HUES6 (cell line): ENCODE data around the gene RHCE.
"Not testable (repeated sequence)": the region's sequence is repeated elsewhere in the genome, so short reads cannot be mapped to it uniquely, and the experiment has no call there.

ENCODE experiments used
- H3K27ac ChIP-seq: 2 replicates; pipeline ENCODE4 v1.7.0; 2013; ENCODE audit warnings: low read depth, mild to moderate bottlenecking, low read length, inconsistent platforms
- H3K27me3 ChIP-seq: 2 replicates; pipeline ENCODE4 v1.6.1; 2013; ENCODE audit warnings: low read length; ENCODE audit not compliant: control insufficient read depth, insufficient read depth
- H3K36me3 ChIP-seq: 2 replicates; pipeline ENCODE4 v1.6.1; 2013; ENCODE audit warnings: low read length; ENCODE audit not compliant: control insufficient read depth, insufficient read depth
- H3K4me1 ChIP-seq: 2 replicates; pipeline ENCODE4 v1.6.1; 2013; ENCODE audit warnings: low read length; ENCODE audit not compliant: control insufficient read depth, insufficient read depth
- H3K4me3 ChIP-seq: 2 replicates; pipeline ENCODE4 v1.5.1; 2013; ENCODE audit warnings: low read depth, low read length
- H3K9ac ChIP-seq: one replicate; pipeline ENCODE4 v1.6.1; 2013; ENCODE audit warnings: mild to moderate bottlenecking, low read length
- H3K9me3 ChIP-seq: 2 replicates; pipeline ENCODE4 v1.6.1; 2013; ENCODE audit warnings: low read depth, low read length; ENCODE audit not compliant: control insufficient read depth, insufficient read depth

Gene RHCE

GRCh38 chr1:25420715-25421114 lies at the start of gene RHCE:
Gene RHCE, minus strand, starts transcription at chr1:25420825. Its CDS starts 39 bp downstream, at chr1:25420786.
- H3K27me3 ChIP-seq, H3K27ac ChIP-seq, H3K4me1 ChIP-seq, H3K9ac ChIP-seq, H3K9me3 ChIP-seq, H3K4me3 ChIP-seq, H3K36me3 ChIP-seq: not testable (repeated sequence)

DNA sequence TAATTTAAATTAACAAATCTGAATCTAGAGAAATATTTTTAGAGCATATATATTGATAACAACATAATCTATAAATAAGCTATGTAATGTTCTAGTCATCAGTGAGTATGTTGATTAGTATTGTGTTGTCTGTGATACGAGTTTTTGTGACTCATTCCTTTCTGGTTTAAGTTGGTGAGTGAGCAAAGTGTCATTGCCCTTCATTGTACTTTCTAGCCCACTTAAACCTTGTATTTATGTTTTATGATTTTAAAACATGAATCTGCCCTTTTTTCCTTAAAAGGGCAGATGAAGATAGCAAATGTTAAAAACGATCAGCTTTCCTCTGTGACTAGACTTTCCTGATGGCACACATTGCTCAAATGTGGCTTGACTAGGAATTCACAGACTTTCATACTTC lies 48.6 kb upstream of the RHCE start:
- Histone ChIP-seq H3K9me3 (no peaks in the 10 kb centered on the region), H3K27me3 (no peaks in the 10 kb centered on the region), H3K9ac (no peak overlapping the region), H3K4me1 (no peaks in the 10 kb centered on the region), H3K36me3 (no peaks in the 10 kb centered on the region), H3K4me3 (no peak overlapping the region), H3K27ac (no peak overlapping the region)

GRCh38 chr1:25468033-25468432 lies 47.4 kb upstream of the RHCE start:
- no peaks in the 10 kb centered on the region for H3K9me3 ChIP-seq
- H3K27me3 ChIP-seq = no peaks in the 10 kb centered on the region
- no peaks in the 10 kb centered on the region for H3K4me1 ChIP-seq
- no peak overlapping the region for H3K4me3 ChIP-seq
- no peak overlapping the region for H3K9ac ChIP-seq
- H3K36me3 ChIP-seq = no peaks in the 10 kb centered on the region
- no peak overlapping the region; the same call in 1 of the 2 replicates for H3K27ac ChIP-seq

DNA sequence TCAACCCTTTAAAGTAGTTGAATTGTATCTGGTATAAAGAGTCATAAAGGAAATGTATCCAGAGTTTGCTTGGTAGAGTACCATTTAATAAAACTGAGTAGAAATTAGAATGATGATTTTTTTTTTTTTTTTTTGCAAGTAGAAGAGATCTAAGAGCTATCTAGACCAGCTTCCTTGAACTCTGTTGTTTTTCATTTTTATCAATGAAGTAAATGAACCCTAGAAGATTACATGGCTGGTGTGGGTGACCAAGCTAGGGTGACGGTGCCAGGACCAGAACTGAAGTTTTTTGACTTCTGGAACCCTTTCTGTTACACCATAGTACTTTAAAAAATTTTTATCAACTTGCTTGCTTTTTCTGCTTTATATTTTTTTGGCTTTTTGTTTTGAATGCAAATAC lies 47.0 kb upstream of the RHCE start:
- no peak overlapping the region for H3K27ac ChIP-seq

DNA sequence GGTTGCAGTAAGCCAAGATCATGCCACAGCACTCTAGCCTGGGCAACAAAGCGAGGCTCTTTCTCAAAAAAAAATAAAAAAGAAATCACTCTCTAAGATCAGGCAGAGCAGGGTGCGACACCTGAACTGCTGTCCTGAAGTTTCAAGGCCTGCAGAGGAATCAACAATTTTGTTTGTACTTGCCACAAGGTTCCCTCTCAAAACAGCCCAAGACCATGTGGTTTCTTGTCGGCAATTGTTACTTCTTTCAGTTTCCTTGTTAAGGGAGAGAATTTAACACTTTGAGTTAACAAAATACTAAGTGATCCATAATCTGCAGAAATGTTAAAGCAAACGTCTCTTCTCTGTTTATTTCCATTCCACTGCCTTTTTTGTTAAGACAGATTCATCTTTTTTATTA lies 46.6 kb upstream of the RHCE start:
- H3K36me3 ChIP-seq = no peaks in the 10 kb centered on the region

More for the DNA sequence above, 47.0 kb upstream of the RHCE start:
- no peaks in the 10 kb centered on the region for H3K27me3 ChIP-seq
- no peaks in the 10 kb centered on the region for H3K9me3 ChIP-seq
- H3K4me1 ChIP-seq = no peaks in the 10 kb centered on the region
- no peaks in the 10 kb centered on the region for H3K36me3 ChIP-seq
- H3K9ac ChIP-seq = no peak overlapping the region
- H3K4me3 ChIP-seq = no peak overlapping the region

DNA sequence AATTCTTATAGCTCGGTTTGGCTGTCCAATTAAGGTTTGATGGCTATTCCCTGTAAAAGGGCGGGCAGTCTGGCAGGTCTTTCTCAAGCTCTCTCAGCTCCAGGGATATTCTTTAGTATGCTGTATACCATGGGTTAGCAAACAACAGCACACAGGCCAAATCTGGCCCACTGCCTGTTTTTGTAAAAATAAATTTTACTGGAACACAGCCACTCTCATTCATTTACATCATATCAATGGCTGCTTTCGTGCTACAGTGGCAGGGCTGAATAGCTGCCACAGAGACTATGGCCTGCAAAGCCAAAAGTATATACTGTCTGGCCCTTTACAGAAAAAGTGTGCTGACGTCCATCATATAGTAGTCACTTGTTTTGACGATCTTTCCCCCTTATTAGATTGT lies 42.1 kb upstream of the RHCE start:
- Histone ChIP-seq H3K4me3 (no peak overlapping the region), H3K9me3 (no peaks in the 10 kb centered on the region), H3K4me1 (no peaks in the 10 kb centered on the region), H3K27me3 (no peaks in the 10 kb centered on the region), H3K9ac (no peak overlapping the region), H3K36me3 (peaks cover 15% of the 10 kb centered on the region), H3K27ac (no peak overlapping the region)

More for the DNA sequence above, 46.6 kb upstream of the RHCE start:
- H3K9ac ChIP-seq = no peak overlapping the region
- no peak overlapping the region for H3K4me3 ChIP-seq
- no peaks in the 10 kb centered on the region for H3K9me3 ChIP-seq
- H3K4me1 ChIP-seq = no peaks in the 10 kb centered on the region
- H3K27ac ChIP-seq = no peak overlapping the region
- no peaks in the 10 kb centered on the region for H3K27me3 ChIP-seq

- Histone ChIP-seq H3K4me3 (no peak overlapping the region), H3K27me3 (no peaks in the 10 kb centered on the region)
Observed at GRCh38 chr1:25461849-25462248, 41.2 kb upstream of the RHCE start.

DNA sequence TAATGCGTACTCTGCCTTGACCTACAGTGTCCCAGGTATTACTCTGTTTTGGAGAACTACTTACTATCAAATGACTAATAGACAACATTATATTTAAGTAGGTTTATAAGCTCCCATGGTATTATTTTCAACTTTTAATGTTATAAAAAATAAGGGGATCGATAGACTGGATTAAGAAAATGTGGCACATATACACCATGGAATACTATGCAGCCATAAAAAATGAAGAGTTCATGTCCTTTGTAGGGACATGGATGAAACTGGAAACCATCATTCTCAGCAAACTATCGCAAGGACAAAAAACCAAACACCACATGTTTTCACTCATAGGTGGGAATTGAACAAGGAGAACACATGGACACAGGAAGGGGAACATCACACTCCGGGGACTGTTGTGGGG lies 40.2 kb upstream of the RHCE start:
- not testable (repeated sequence) for H3K9me3 ChIP-seq, H3K27ac ChIP-seq, H3K9ac ChIP-seq, H3K4me1 ChIP-seq, H3K27me3 ChIP-seq, H3K4me3 ChIP-seq
- H3K36me3 ChIP-seq = peaks cover 20% of the 10 kb centered on the region

More at GRCh38 chr1:25461849-25462248, 41.2 kb upstream of the RHCE start:
- Histone ChIP-seq H3K9me3 (no peaks in the 10 kb centered on the region), H3K36me3 (peaks cover 15% of the 10 kb centered on the region), H3K27ac (no peak overlapping the region), H3K4me1 (no peaks in the 10 kb centered on the region), H3K9ac (no peak overlapping the region)

- H3K4me1 ChIP-seq = no peaks in the 10 kb centered on the region
- H3K9ac ChIP-seq = no peak overlapping the region
- no peak overlapping the region for H3K27ac ChIP-seq
- no peaks in the 10 kb centered on the region for H3K27me3 ChIP-seq
- H3K36me3 ChIP-seq = peaks cover 20% of the 10 kb centered on the region
- no peaks in the 10 kb centered on the region for H3K9me3 ChIP-seq
- H3K4me3 ChIP-seq = no peak overlapping the region
Observed at GRCh38 chr1:25460020-25460419, 39.4 kb upstream of the RHCE start.

DNA sequence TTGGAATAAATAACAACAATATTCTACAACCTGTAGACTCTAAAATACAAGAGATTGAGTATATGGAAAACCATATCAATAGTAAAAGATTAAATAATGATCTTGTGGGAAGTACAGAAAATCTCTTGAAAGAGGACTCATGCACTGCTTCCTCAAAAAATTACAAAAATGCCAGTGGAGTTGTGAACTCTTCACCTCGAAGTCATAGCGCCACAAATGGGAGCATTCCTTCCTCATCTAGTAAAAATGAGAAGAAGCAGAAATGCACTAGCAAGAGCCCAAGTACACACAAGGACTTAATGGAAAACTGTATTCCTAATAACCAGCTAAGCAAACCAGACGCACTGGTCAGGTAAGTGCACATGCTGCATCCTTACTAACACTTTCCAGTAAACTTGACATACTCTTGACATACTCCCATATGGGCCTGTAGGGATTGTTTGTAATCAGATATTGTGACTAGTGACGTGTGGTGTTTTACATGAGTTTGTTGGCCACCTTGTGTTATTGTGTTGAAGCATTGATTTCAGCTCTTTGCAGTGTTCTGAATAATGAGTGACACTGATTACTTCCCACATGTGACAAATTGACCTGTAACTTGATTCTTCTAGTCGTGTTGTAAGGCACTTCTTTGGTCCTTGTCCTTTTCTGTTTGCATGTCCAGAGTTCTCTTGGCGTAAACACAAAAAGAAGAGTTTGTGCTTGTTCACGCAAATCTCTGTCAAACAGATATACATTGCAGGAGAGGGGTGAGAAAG lies 38.1 kb upstream of the RHCE start:
- Histone ChIP-seq H3K27me3 (no peaks in the 10 kb centered on the region), H3K27ac (no peak overlapping the region), H3K4me3 (no peak overlapping the region), H3K36me3 (peaks cover 23% of the 10 kb centered on the region), H3K9ac (no peak overlapping the region), H3K4me1 (no peaks in the 10 kb centered on the region), H3K9me3 (no peaks in the 10 kb centered on the region)

DNA sequence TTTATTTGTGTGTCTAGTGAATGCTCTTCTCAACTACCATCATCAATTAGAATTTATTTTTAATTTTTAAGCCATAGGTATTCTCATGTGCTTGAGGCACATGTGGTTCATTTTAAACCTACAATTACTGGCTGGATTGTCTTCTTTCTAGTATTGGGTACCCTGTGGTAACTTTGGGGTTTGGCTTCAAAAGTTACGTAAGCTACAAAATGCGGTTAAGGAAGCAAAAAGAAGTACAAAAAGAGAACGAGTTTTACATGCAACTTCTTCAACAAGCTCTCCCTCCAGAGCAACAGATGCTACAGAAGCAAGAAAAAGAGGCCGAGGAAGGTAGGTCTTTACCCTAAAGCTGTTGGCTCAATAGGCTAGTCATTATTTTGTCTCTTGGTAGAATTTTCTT lies 35.9 kb upstream of the RHCE start:
- no peak overlapping the region for H3K27ac ChIP-seq
- no peaks in the 10 kb centered on the region for H3K27me3 ChIP-seq
- H3K9me3 ChIP-seq = no peaks in the 10 kb centered on the region
- H3K4me1 ChIP-seq = no peaks in the 10 kb centered on the region
- no peak overlapping the region for H3K9ac ChIP-seq
- peaks cover 23% of the 10 kb centered on the region for H3K36me3 ChIP-seq
- no peak overlapping the region for H3K4me3 ChIP-seq
